Measurements from ENCODE around the gene LPCAT2. TPM values are rescaled to one million over a fixed set of nuclear protein-coding genes. Genes with fewer than 3 reads are reported as not detected.

Gene LPCAT2
- total and polyA plus RNA-seq, 2 of the 8 experiments (the other 6 are each of a cell fraction or from before 2014, with no cell fraction given): 2.2 to 10.6 TPM

DNA sequence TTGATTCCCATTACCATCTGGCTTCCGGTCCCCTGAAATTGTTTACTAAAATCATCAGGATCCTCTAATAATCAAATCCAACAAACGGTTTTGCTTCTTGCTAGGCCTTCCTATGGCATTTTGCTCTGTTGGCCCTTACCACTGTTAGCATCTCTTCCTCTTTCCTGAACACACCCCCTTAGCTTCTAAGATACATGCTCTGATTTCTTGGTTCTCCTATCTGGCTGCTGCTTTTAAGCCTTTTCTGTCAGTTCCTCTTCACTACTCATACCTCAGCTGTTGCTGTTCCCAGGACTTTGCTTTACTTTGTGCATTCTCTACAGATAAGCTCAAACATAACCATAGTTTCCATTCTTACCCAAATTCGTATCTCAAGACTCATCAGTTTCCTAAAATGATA, 69.0 kb downstream of the LPCAT2 start (continued):
- TF ChIP-seq SP4 (IDR thresholded peaks at IDR 0.05; ENCODE audit: low read length) (no peak), JUND (IDR thresholded peaks at IDR 0.05; ENCODE audit: low read length) (no peak)
